ENCODE results near the gene KAT6B. TPM values are rescaled to one million over a fixed set of nuclear protein-coding genes. Genes with fewer than 3 reads are reported as not detected.

The KAT6B gene
- total and polyA plus RNA-seq, 4 donors = 5.0 to 161 (median 21.0) TPM

DNA sequence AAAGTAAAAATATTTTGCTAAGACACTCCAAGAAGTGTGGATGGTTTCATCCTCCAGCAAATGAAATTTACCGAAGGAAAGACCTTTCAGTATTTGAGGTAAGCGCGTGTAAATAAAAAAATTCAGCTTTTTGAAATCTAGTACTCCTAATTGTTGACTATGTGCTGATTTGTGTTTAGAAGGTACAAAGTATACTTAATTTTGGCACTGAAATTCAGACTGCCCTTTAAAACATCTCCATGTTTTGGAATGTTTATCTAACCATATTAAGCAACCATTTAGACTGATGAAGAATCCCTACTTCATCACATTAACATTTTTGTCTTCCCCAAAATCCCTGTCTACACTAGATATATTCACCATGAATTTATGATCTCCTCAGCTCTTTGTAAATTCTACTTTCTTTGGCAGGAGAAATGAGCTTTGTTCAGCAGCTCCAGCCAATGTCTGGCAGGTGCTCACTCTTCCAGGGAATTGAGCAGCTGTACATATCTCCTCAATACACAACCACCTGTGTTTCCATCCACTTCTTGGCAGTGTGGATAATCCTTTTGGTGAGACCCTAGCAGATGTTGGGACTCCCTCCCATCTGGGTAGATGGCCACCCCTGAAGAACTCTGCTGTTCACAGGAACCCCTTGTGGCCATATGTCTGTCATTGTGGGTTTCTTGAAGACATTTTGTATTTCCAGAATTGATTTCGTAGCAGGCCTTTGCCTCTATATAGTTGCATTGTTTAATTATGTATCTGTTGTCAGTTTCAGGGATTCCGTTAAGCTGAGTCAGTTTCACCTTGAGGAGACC lies 155.6 kb downstream of the KAT6B start:
- H3K36me3 ChIP-seq (ENCODE audit: control insufficient read depth in 4 of 4, insufficient read depth in 4 of 4, low read length in 4 of 4) = peaks cover 6 to 30% (median 19%) of the 10 kb centered on the region in 4 donors
- ATAC-seq (ENCODE audit: insufficient read depth, low FRiP score) (no peak), DNase-seq (no peak)
- no peaks in the 10 kb centered on the region for H3K9me3 ChIP-seq (ENCODE audit: control insufficient read depth in 4 of 4, insufficient read depth in 3 of 4, low read length in 3 of 4)
- H3K9ac ChIP-seq (ENCODE audit: insufficient read depth in 1 of 2, low read length in 2 of 2) = no peak overlapping the region
- 91 to 93% methylated on average over 5 of the region's 5 CpGs for WGBS, 2 donors
- no peaks in the 10 kb centered on the region for H3K27me3 ChIP-seq (ENCODE audit: control insufficient read depth in 3 of 3, insufficient read depth in 3 of 3, low read length in 2 of 3)
- H3K27ac ChIP-seq (ENCODE audit: low read depth in 1 of 2, low read length in 1 of 2) = no peak overlapping the region
- no peaks in the 10 kb centered on the region for H3K4me1 ChIP-seq (ENCODE audit: control insufficient read depth in 5 of 5, insufficient read depth in 5 of 5, low read length in 5 of 5)
- H3K4me3 ChIP-seq = no peak overlapping the region
- TF ChIP-seq, protein P1, sequence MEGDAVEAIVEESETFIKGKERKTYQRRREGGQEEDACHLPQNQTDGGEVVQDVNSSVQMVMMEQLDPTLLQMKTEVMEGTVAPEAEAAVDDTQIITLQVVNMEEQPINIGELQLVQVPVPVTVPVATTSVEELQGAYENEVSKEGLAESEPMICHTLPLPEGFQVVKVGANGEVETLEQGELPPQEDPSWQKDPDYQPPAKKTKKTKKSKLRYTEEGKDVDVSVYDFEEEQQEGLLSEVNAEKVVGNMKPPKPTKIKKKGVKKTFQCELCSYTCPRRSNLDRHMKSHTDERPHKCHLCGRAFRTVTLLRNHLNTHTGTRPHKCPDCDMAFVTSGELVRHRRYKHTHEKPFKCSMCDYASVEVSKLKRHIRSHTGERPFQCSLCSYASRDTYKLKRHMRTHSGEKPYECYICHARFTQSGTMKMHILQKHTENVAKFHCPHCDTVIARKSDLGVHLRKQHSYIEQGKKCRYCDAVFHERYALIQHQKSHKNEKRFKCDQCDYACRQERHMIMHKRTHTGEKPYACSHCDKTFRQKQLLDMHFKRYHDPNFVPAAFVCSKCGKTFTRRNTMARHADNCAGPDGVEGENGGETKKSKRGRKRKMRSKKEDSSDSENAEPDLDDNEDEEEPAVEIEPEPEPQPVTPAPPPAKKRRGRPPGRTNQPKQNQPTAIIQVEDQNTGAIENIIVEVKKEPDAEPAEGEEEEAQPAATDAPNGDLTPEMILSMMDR (IDR thresholded peaks at IDR 0.05; ENCODE audit: control extremely low read depth, extremely low read depth) = no peak

DNA sequence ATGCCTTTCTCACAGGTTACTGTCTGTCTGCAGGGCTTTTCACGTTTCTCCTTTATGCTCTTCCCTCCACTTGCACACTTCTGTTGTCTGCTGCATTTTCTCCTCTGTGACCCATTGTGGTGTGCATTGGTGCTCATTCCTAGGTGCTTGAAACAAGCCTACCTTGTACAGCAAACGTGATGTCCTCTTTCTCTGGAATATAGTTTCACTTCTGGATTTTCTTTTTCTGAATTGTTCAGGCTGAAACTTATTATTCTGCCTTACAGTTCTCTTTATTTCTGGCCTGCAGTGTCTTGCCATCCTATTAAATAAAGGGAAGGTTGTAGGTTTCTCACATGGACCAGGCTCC lies 156.2 kb downstream of the KAT6B start:
- H3K4me1 ChIP-seq (ENCODE audit: control insufficient read depth in 5 of 5, insufficient read depth in 5 of 5, low read length in 5 of 5) = peaks cover 0 to 3% (median 0%) of the 10 kb centered on the region in 5 donors
- no peaks in the 10 kb centered on the region for H3K9me3 ChIP-seq (ENCODE audit: control insufficient read depth in 4 of 4, insufficient read depth in 3 of 4, low read length in 3 of 4)
- TF ChIP-seq, protein P1 (IDR thresholded peaks at IDR 0.05; ENCODE audit: control extremely low read depth, extremely low read depth) = no peak
- DNase-seq = no peak
- H3K9ac ChIP-seq (ENCODE audit: insufficient read depth in 1 of 2, low read length in 2 of 2) = no peak overlapping the region
- peaks cover 6 to 30% (median 16%) of the 10 kb centered on the region in 4 donors for H3K36me3 ChIP-seq (ENCODE audit: control insufficient read depth in 4 of 4, insufficient read depth in 4 of 4, low read length in 4 of 4)
- no peak for ATAC-seq (ENCODE audit: insufficient read depth, low FRiP score)
- WGBS, 2 donors = 83 to 88% methylated on average over 2 of the region's 2 CpGs
- H3K4me3 ChIP-seq = no peak overlapping the region
- no peak overlapping the region for H3K27ac ChIP-seq (ENCODE audit: low read depth in 1 of 2, low read length in 1 of 2)
- H3K27me3 ChIP-seq (ENCODE audit: control insufficient read depth in 3 of 3, insufficient read depth in 3 of 3, low read length in 2 of 3) = no peaks in the 10 kb centered on the region

DNA sequence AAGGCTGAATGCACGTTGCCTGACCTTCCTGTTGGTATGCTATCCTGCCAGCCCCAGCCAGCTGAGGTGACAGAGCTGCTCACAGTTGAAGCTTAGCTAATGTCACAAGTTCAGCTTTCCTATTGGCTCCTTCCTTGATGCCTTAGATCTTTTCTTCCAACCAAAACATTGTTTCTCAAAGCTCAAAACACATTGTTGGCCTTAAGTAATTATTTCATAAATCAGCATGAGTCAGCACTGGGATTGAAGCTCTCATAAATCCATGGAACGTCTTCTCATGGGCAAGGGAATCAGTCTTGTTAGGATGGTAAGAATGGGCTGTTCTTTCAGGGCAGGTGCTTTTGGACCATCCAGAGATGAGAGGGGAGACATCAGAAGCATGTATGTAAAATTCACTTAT lies 157.0 kb downstream of the KAT6B start:
- no peaks in the 10 kb centered on the region for H3K9me3 ChIP-seq (ENCODE audit: control insufficient read depth in 4 of 4, insufficient read depth in 3 of 4, low read length in 3 of 4)
- H3K27ac ChIP-seq (ENCODE audit: low read depth in 1 of 2, low read length in 1 of 2) = no peak overlapping the region
- 88 to 89% methylated on average over 2 of the region's 2 CpGs for WGBS, 2 donors
- TF ChIP-seq, protein P1 (IDR thresholded peaks at IDR 0.05; ENCODE audit: control extremely low read depth, extremely low read depth) = no peak
- H3K36me3 ChIP-seq (ENCODE audit: control insufficient read depth in 4 of 4, insufficient read depth in 4 of 4, low read length in 4 of 4) = peaks cover 3 to 25% (median 14%) of the 10 kb centered on the region in 4 donors
- DNase-seq (no peak), ATAC-seq (ENCODE audit: insufficient read depth, low FRiP score) (no peak)
- no peak overlapping the region for H3K4me3 ChIP-seq
- H3K27me3 ChIP-seq (ENCODE audit: control insufficient read depth in 3 of 3, insufficient read depth in 3 of 3, low read length in 2 of 3) = no peaks in the 10 kb centered on the region
- H3K4me1 ChIP-seq (ENCODE audit: control insufficient read depth in 5 of 5, insufficient read depth in 5 of 5, low read length in 5 of 5) = peaks cover 0 to 9% (median 0%) of the 10 kb centered on the region in 5 donors
- no peak overlapping the region for H3K9ac ChIP-seq (ENCODE audit: insufficient read depth in 1 of 2, low read length in 2 of 2)

Measured in lung (tissue), 12 donors.